IPS-NIHi7 (cell line): ENCODE data around the gene RGL4.
A peak's percentile ranks its signal among the peaks of the same experiment; 100 is the strongest.

Experiments used
- DNase-seq: peaks from one replicate; pipeline ENCODE4 v3.0.0; 2012; ENCODE audit warnings: mixed read lengths; ENCODE audit errors: extremely low spot score

Gene RGL4

DNA sequence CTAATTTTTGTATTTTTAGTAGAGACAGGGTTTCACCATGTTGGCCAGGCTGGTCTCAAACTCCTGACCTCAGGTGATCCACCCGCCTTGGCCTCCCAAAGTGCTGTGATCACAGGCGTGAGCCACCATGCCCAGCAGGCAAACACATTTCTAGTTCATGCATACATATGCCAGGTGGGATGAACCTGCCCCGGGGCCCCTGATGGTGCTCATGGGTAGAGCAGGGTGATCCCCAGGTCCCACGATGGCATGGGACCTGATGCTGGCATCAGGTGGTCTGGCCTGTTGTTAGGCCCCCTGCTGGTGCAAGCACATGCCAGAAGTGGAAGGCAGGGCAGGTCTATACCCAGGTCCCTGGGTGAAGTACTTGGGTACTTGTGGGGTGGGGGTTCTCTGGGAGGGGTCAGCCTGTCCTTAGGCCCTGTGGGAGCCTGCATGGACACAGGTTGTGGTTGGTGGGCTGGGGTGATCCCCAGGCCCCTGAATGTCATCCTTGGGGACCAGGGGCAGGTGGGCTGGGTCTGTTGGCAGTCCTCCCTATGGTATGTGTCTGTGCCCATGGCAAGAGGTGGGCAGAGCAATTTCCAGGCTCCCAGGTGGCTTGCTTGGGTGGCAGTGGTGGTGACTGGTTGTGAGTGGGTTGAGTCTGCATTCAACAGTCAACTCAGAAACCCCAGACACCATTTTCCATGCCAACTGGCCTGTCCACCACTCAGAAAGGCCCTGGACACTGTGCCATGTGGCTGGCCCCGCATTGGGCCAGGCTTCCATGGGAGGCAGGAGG, 9.6 kb upstream of the RGL4 start:
- peak; percentile 10 for DNase-seq

DNA sequence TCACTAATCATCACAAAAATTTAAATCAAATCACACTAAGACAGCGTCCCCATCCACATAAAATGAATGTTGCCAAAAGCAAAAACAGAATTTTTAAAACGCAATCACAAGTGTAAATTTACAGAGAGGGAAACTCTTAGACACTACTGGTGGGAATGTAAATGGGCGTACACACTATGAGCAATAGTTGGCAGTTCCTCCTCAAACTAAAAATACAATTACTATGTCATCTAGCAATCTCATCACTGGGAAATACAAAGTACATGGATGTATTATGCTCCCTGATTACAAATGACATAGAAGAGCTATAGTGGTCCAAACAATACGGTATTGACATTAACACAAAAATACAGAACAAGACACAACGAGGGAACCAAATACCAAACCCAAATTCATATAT, 8.7 kb upstream of the RGL4 start:
- DNase-seq = no peak

DNA sequence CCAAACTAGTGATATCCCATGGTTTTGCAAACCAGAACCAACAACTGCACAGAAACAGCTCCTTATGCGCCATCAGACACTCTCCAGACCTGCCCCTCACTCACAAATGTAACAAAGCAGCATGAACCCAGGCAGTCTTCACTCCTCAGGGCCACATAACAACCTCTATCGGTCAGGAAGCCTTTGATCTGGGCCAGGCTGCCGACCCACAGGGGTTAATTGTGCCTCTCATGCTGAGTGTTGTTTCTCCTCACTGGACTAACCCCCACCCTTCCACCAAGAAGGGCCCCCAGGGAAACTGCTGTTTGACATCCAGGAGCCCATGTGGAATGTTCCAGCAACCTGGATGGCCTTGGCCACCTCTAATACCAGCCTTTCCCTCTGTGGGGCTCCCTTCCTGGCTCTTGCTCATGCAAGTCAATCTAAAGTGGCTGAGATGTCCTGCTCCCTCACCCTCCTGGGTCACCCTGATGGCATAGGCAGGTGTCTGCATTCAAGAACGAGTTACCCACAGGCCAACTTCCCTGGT, 7.9 kb upstream of the RGL4 start:
- no peak for DNase-seq

DNA sequence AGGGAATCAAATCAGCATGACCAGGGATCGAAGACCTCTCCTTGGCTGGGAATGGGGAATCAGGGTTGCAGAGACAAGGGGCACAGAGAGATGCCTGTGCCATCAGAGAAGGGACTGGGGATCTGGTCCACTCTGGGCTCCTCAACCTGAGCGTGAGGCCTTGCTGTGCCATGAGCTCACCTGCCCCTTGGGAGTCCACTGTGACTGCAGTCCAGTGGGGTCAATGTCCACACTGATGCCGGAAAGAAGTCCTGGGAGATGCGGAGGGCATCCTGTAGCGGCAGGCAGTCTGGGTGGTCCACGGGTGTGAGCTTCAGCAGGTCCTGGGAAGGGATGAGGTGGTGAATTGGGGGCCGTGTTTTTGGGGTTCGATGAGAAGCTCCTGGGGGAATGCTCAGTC, 7.3 kb upstream of the RGL4 start:
- no peak for DNase-seq

DNA sequence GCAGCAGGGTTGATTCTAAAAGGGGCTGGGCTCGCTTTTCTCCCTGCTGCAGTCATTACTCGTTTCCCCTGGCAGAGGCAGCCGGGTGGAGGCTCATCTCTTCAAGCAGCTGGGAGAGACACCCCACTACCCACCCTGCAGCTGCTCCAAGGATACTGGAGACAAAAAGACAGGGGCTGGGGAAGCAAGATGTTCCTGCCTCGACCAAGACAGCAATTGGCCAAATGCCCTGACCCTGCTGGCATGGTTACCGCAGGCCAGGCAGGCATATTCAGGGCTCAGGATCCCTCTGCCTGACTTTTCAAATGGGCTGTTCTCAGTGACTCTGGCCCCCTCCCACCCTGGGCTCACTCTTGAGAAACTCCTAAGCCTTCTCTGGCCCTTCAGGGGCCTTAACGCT, 6.8 kb upstream of the RGL4 start:
- no peak for DNase-seq

DNA sequence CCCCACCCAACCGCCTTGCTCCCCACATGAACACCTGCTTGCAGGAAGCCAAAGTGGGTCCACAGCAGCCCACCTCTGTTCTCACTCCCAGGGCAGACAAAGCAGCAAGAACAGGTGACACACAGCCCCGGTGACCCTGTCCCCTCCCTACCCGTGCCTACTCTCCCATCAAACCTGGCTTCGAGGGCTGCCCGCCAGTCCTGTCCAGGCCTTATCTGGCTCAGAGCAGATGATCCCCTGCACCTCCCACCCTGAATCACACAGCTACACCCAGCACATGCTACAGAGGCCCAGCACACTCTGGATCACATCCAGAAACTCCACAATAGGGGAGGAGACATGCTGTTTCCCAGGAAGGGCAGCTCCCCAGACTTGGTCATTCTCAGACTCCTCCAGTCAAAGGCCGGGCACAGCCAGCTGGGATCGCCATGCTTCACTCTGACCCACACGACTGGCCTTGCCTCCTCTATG, 6.2 kb upstream of the RGL4 start:
- DNase-seq = no peak

DNA sequence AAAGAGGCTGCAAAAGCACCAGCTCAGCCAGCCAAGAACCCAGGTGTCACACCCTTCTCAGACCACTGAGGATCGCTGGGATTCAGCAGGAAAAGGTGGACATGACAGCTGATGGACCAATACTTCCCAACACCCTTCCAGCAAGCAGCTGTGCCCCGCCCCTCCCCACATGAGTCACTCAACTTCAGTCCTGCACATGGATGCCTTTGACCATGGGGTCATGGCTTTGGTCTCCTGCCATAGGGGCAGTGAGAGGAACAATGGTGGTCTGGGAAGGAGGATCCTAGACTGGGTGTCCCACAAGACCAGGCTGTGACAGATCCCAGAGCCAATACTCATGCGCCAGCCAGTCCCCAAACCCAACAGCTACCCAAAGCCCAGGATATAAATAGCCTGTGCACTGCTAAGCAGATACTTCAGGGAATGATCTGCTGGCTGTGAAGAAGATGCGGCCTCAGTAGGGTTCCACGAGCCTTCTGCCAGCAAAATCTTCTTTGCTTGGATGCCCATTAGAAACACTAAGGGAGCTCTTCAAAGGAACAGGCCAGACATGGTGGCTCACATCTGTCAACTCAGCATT, 5.5 kb upstream of the RGL4 start:
- DNase-seq = no peak

DNA sequence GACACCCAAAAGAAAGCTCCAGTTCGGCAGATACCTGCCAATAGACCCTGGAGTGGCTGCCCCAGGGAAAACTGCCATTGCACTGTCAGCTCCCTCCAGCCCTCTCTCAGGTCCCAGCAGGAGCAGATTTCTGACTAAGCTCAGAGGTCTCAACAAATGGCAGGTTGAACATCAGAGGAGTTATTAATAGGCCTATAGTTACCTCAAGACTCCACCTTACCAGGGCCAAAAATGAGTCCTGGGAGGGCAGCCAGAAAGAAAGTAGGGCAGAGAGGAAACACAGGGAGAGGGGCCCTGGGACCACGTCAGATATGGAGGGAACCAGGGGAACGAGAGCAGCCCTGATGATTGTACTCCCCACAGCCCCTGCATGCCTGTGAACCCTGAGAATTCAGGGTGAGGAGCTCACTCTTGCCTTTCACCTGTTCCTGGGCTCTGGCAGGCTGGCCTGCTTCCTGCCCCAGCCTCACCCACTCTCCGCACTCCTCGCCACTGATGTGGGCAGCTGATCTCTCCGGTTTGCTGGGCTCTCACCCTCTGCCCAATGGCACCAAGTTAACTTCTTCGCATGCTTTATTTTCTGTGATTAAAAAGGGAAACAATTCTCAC, 4.3 kb upstream of the RGL4 start:
- no peak for DNase-seq

DNA sequence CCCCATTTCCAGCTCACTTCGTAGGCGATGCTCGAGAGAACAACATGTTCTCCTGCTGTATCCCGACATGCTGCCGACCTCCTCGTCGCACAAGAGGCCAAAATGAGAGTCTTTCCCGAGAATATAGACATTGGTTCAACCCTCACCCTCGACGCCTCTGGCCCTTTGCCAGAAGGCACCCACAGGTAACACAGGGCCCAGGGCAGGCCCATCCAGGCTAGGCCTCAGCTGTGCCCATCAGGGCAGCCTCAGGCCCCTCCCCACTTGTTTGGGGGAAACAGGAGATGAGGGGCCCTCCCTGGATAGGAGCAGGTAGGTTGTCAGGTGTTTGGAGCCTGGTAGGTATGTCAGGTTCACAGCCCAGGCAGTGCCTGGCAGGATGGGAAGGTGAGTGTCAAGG, 2.7 kb upstream of the RGL4 start:
- DNase-seq = no peak

DNA sequence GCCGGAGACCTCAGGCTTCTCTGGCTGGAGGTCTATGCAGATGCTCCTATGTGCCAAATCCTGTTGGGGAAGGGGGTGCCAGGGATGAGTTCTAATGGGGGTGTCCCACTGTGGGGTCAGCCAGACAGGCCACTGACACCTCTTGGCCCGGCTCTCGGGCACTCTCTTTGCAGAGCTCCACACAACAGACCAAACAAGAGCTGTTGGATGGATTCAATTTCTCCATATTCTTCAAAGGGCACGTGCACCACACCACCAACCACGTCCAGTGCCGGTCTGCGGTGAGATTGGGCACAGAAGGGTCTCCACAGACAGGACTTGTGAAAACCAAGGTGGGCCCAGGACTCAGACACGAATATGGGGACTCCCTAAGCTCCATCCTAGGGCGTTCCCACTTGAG, 2.2 kb upstream of the RGL4 start:
- DNase-seq = no peak

DNA sequence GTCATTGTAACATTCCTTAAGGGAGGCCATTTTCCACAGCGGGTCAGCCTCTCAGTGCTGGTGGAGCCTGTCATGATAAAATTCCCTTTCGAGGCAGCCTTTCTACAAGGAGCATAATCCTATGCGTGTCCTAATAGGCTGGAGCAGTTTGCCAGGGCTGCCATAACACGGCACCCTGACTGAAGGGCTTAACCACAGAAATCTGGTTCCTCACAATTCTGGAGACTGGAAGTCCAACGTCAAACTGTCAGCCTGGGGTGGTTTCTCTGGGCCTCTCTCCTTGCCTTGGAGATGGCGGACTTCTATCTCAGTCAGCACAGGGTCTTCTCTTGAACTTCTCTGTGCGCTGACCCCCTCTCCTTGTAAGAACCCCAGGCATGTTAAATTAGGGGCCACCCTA, 1.4 kb upstream of the RGL4 start:
- DNase-seq = no peak

DNA sequence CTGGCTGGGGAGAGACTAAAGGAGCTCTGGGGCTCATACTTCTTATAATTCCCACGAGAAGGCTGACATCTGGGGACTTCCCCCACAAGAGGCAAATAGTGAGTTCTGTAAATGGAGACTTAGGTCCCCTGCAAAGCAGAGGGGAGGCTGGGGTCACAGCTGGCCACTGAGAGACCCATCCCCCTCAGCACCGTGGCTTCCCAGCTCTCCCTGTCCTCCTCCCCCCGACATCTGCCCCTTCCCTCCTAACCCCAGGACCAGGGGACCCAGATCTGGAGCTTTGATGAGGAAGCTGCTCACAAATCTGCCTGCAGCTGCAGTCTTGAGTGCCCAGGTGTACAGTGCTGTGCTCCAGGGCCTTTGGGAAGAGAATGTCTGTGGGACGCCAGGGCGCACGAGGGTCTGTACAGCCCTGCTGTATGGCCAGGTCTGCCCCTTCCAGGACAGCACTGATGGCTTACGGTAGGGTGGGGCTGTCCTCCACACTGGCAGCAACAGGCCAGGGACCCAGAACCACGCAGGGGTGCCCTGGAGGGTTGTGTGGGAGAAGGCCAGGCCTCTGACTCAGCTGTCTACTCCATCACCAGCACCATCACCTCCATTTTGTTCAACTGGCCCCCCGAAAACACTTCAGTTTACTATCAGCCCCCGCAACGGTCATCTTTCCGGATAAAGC, 1.1 kb downstream of the RGL4 start:
- no peak for DNase-seq

DNA sequence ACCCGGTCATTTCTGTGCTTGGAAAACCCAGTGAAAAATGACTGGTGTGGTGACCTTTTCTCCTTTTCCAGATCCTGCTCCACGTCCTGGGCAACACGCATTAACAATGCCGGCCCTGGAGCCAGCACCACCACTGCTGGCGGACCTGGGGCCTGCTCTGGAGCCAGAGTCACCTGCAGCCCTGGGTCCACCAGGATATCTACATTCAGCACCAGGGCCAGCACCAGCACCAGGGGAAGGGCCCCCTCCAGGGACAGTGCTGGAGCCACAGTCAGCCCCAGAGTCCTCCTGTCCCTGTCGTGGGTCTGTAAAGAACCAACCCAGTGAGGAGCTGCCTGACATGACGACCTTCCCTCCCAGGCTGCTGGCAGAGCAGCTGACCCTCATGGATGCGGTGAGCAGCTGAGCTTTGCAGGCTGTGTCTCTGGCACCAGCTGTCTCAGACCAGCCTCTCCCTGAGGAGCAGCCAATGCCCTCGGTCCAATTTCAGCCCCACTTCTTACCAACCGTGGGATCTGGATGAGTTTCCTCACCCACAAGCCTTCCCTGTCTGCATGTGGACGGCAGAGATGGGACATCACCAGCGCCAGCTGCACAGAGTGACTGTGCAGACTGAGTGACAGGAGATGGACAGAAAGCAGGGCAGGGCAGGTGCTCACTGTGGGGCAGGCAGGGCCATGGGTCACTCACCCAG, 1.9 kb downstream of the RGL4 start:
- DNase-seq = peak; percentile 71

DNA sequence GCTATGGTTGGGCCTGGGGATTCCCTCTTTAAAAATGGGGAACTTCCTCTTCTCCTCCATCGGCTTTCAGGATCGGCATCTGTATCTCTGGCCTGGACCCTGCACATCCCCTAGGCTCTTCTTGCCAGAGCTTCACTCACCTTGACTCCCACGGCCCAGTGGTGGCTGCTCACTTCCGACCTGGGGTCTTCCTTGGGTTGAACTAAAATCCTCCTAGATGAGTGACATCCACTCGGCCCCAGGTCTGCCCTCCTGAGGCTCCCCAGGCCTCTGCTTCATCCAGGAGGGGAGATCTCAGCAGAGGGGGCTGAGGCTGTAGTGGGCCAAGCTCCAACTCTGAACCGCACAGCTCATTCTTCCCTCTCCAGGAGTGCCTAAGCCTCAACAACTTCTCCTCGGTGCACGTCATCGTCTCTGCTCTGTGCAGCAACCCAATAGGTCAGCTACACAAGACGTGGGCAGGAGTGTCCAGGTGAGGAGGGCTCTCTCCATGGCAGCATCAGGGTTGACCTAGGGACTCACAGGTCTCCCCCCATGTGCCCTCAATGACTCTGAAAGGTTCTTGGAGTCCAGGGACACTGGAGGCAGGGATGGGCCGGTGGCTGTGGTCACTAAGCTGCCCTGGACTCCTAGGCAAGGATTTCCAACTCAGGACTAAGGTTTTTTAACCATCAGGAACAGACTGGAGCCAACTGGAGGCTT, 3.3 kb downstream of the RGL4 start:
- DNase-seq = no peak

DNA sequence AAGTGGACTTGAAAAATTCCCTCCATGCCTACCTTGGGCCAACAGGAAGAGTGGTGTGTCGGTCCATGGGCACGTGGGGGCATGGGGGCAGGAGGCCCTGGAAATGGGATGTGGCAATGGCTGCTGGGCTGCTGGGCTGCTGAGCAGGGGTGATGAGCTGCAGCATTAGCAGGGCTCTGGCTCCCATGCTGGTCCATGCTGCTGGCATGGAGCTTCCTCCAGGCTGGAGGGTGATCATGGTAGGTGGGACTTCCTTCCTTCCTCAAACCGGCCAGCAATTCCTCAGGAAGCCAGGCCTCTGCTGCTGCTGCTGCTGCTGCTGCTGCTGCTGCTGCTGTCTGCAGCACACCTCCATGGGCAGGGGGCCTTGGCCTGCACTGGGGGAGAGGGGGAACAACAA, 4.3 kb downstream of the RGL4 start:
- DNase-seq = no peak

DNA sequence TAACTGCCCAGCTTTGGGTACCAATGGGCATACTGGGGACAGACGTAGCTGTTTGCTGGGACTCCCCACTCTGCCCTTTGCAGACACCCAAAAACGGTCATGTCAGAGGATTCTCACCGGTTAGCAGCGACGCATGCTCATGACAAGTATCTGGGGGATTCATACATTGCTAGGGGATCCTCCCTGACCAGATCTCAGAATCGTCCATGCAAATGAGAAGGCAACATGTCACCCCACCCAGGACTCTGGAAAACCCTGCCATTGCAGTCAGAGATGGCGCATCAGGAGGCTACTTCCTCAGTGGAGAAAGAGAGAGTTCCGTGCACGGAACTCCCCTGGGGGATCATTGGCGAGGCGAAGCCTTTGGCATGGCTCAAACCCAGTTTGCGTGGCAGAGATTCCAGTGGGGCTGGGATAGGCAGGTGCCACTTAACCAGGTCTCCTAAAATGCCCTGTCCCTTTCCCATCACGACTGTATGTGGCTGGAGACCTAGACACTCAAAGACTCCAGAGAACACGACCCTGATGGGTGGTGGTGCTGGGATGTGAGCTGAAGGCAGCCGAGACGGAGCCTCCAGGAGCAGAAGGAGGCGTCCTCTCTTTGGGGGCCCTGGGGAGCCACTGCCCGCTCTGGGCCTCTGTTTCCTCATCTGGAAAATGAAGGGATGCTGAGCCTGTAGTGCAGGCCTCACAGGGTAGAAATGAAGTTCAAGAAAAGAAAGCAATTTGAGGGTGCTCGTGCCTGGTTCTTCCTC, 4.9 kb downstream of the RGL4 start:
- no peak for DNase-seq

DNA sequence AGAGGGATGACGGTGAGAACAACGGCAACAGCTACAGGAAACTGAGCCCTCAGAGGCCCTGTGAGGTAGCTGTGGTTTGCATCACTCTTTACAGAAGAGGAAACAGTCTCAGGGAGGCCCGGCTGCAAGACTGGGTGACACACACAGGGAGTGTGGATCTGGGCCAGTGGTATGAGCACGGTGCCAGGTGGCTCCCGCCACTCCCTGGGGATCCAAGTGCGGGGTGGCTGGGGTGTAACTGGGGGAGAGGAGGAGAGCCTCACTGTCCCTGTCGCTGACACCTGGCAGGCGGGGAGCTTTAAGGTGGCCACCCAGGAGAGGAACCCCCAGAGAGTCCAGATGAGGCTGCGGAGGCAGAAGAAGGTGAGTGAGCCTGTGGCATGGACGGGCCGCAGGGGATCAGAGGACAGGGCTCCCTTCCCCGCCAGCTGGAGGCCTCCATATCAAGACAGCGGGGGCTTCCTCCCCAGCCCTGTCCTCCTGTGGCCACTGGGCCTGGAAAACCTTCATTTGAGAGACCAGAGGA, 5.6 kb downstream of the RGL4 start:
- DNase-seq = no peak

DNA sequence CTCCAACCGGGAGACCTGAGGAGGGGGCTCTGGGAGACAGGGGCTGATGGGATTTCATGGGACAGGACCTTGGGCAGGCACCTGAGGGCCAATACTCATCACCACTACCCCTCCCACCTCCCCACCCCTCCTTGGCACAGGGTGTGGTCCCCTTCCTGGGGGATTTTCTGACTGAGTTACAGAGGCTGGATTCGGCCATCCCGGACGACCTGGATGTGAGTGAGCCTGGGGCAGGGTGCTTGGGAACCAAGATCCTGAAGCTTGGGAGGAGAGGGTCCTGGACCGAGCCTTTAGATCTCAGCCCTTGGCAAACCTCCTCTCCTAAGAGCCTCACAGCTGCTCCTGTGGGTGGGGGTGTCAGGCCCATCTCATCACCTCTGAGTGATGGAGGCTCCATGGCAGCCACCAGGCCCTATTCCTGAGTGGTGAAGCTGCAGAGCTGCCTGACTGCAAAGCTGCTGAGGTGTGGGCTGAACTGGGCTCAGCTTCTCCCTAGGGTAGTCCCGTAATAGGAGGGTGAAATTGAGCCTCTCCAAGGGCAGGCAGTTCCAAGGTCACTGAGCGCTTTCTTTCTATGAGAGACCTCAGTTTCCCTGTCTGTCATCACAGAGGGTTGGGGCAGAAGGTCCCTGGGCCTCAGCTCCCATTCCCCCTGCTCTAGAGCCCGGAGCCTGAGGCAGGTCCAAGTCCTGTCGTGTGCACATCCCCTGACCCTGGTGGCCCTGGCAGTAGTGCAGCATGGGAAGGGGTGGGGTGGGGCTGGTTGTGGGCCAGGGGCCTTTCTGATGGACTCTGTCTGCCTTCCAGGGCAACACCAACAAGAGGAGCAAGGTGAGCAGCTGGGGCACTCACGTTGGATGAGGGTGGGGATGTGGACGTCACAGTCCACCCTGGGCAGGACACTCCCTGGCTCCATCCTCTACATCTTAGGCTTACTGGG, 6.5 kb downstream of the RGL4 start:
- no peak for DNase-seq

DNA sequence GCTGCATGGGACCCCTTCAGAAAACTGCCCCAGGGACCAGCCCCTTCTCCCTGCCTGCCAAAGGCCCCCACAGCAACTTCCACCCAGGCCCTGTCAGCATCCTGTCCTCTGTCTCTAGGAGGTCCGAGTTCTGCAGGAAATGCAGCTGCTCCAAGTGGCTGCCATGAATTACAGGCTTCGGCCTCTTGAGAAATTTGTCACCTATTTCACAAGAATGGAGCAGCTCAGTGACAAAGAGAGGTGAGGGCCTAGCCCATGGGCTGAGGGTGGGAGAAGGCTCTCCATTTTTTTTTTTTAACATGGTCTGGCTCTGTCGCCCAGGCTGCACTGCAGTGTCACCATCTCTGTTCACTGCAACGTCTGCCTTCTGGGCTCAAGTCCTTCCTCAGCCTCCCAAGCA, 7.3 kb downstream of the RGL4 start:
- no peak for DNase-seq
